ENCODE measurements around the gene MX1.

- TF ChIP-seq POLR2A (IDR thresholded peaks at IDR 0.05; ENCODE audit: low read length) (no peak), GATA1 (IDR thresholded peaks at IDR 0.05; ENCODE audit: low read depth, low read length) (no peak)
These were observed 46.1 kb upstream of the MX1 start for GRCh38 chr21:41379901-41380300.

All from erythroblast (primary cell).